LNCAP (cell line): ENCODE measurements around the gene SERTM2.

Experiments used
- CTCF ChIP-seq: fragments of 450-650 bp; IDR thresholded peaks from 2 replicates; pipeline ENCODE4 v1.5.1; 2017; ENCODE audit warnings: mild to moderate bottlenecking

The SERTM2 gene

GRCh38 chrX:111511477-111511876 is at the start of gene SERTM2:
TSS of gene SERTM2 (plus strand) at chrX:111511645. CDS start at chrX:111518858, 7,213 bp downstream.
- TF ChIP-seq CTCF: no peak

GRCh38 chrX:111465669-111466068 is 45.8 kb upstream of the SERTM2 start:
- no peak for TF ChIP-seq CTCF

GRCh38 chrX:111467896-111468295 is 43.5 kb upstream of the SERTM2 start:
- no peak for TF ChIP-seq CTCF

GRCh38 chrX:111470681-111471403 is 40.6 kb upstream of the SERTM2 start:
- TF ChIP-seq CTCF: no peak

GRCh38 chrX:111481896-111482295 is 29.5 kb upstream of the SERTM2 start:
- no peak for TF ChIP-seq CTCF

GRCh38 chrX:111483135-111483534 is 28.3 kb upstream of the SERTM2 start:
- TF ChIP-seq CTCF: no peak

GRCh38 chrX:111483881-111484280 is 27.6 kb upstream of the SERTM2 start:
- no peak for TF ChIP-seq CTCF

GRCh38 chrX:111490688-111491087 is 20.8 kb upstream of the SERTM2 start:
- TF ChIP-seq CTCF: no peak
